HUES64 (cell line): ENCODE data around the gene MFF.

Source experiments
- H3K27ac ChIP-seq: 2 replicates; pipeline ENCODE4 v1.7.0; 2013; ENCODE audit warnings: low read depth, low read length, inconsistent platforms
- H3K27me3 ChIP-seq: 2 replicates; pipeline ENCODE4 v1.6.1; 2013; ENCODE audit warnings: mild to moderate bottlenecking, low read length; ENCODE audit not compliant: insufficient read depth
- H3K36me3 ChIP-seq: 2 replicates; pipeline ENCODE4 v1.6.1; 2013; ENCODE audit warnings: mild to moderate bottlenecking, low read length; ENCODE audit not compliant: insufficient read depth
- H3K4me1 ChIP-seq: 2 replicates; pipeline ENCODE4 v1.6.1; 2013; ENCODE audit warnings: mild to moderate bottlenecking, low read length, moderate library complexity; ENCODE audit not compliant: insufficient read depth
- H3K4me3 ChIP-seq: 2 replicates; pipeline ENCODE4 v1.5.1; 2013; ENCODE audit warnings: mild to moderate bottlenecking, low read length, moderate library complexity
- H3K9ac ChIP-seq: 2 replicates; pipeline ENCODE4 v1.6.1; 2013; ENCODE audit warnings: mild to moderate bottlenecking, low read depth, low read length
- H3K9me3 ChIP-seq: 2 replicates; pipeline ENCODE4 v1.6.1; 2013; ENCODE audit warnings: low read depth, low read length; ENCODE audit not compliant: insufficient read depth
- WGBS: fragments of 150-250, 120-280 bp; methylation state at CpG from one replicate; pipeline ENCODE4 v1.1.7; 2013; ENCODE audit warnings: missing lambda C conversion rate; 5-methylcytosine and 5-hydroxymethylcytosine counted together

The MFF gene

GRCh38 chr2:227337442-227337841 lies 12.4 kb downstream of the MFF start:
- WGBS, result 94% methylated on average over 2 of the region's 2 CpGs
- no peaks in the 10 kb centered on the region for H3K4me1 ChIP-seq
- no peak overlapping the region for H3K4me3 ChIP-seq
- H3K9ac ChIP-seq, result no peak overlapping the region
- H3K27me3 ChIP-seq, result no peaks in the 10 kb centered on the region
- peaks cover 82% of the 10 kb centered on the region for H3K36me3 ChIP-seq
- no peaks in the 10 kb centered on the region for H3K9me3 ChIP-seq
- H3K27ac ChIP-seq, result no peak overlapping the region

DNA sequence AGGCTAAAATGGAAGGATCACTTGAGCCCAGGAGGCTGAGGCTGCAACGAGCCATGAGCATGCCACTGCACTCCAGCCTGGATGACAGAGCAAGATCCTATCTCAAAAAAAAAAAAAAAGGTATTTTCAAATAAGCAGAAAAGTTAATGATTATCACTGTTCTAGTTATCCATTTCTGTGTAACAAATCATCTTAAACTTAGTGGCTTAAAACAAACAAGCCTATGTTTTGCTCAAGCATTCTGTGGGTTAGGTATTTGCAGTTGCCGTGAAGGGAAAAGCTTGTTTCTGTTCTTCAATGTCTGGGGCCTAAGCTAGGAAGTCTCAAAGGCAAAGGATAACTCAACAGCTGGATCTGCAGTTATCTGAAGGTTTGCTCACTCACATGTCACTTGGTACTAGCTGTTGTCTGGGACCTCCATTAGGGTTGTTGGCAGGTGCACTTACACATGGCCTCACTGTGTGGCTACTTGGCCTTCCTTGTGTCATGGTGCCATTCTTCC lies 14.1 kb downstream of the MFF start:
- peaks cover 76% of the 10 kb centered on the region for H3K36me3 ChIP-seq
- no peaks in the 10 kb centered on the region for H3K27me3 ChIP-seq
- no peaks in the 10 kb centered on the region for H3K9me3 ChIP-seq
- H3K4me3 ChIP-seq, result no peak overlapping the region
- no peak overlapping the region for H3K9ac ChIP-seq
- H3K4me1 ChIP-seq, result no peaks in the 10 kb centered on the region
- 96% methylated on average over 2 of the region's 2 CpGs for WGBS
- no peak overlapping the region for H3K27ac ChIP-seq

- Histone ChIP-seq H3K4me1 (no peaks in the 10 kb centered on the region), H3K27ac (no peak overlapping the region), H3K9ac (no peak overlapping the region), H3K9me3 (no peaks in the 10 kb centered on the region), H3K4me3 (no peak overlapping the region), H3K36me3 (peaks cover 69% of the 10 kb centered on the region), H3K27me3 (no peaks in the 10 kb centered on the region)
- 86% methylated on average over 6 of the region's 6 CpGs for WGBS
Measured at GRCh38 chr2:227340106-227340505, 15.1 kb downstream of the MFF start.

DNA sequence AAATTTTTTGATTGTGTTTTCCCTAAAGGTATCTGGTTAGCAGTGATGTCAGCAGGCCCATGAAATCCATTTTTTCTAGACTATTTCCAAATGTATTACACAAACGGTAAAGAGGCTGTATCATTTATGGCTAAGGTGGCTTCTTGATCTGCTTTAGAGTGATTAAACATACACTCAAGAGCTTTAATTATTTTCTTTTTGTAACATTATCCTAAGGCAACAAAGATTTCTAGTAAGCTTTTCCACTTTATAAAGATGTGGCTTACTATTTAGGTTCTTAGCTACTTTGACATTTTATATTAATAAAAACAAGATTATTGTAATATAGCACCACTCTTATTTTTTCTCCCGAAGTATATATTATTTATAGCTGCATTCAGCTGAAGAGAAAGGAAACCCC lies 16.5 kb downstream of the MFF start:
- WGBS, result no CpG with 5 or more reads among the region's 2 CpGs
- no peak overlapping the region for H3K27ac ChIP-seq

GRCh38 chr2:227344231-227344630 lies 19.2 kb downstream of the MFF start:
- no peak overlapping the region for H3K4me3 ChIP-seq
- H3K27me3 ChIP-seq, result no peaks in the 10 kb centered on the region
- no peaks in the 10 kb centered on the region for H3K4me1 ChIP-seq
- WGBS, result 91% methylated on average over 2 of the region's 2 CpGs
- no peak overlapping the region for H3K9ac ChIP-seq
- H3K9me3 ChIP-seq, result no peaks in the 10 kb centered on the region
- H3K27ac ChIP-seq, result no peak overlapping the region
- peaks cover 69% of the 10 kb centered on the region for H3K36me3 ChIP-seq

More for the DNA sequence above, 16.5 kb downstream of the MFF start:
- H3K9ac ChIP-seq, result no peak overlapping the region
- H3K9me3 ChIP-seq, result no peaks in the 10 kb centered on the region
- peaks cover 66% of the 10 kb centered on the region for H3K36me3 ChIP-seq
- H3K27me3 ChIP-seq, result no peaks in the 10 kb centered on the region
- no peaks in the 10 kb centered on the region for H3K4me1 ChIP-seq
- H3K4me3 ChIP-seq, result no peak overlapping the region

GRCh38 chr2:227347117-227347516 lies 22.1 kb downstream of the MFF start:
- H3K9me3 ChIP-seq, result no peaks in the 10 kb centered on the region
- H3K27ac ChIP-seq, result no peak overlapping the region
- WGBS, result 85% methylated on average over 7 of the region's 7 CpGs
- H3K9ac ChIP-seq, result no peak overlapping the region
- no peaks in the 10 kb centered on the region for H3K4me1 ChIP-seq
- peaks cover 57% of the 10 kb centered on the region for H3K36me3 ChIP-seq
- H3K4me3 ChIP-seq, result no peak overlapping the region
- H3K27me3 ChIP-seq, result no peaks in the 10 kb centered on the region

DNA sequence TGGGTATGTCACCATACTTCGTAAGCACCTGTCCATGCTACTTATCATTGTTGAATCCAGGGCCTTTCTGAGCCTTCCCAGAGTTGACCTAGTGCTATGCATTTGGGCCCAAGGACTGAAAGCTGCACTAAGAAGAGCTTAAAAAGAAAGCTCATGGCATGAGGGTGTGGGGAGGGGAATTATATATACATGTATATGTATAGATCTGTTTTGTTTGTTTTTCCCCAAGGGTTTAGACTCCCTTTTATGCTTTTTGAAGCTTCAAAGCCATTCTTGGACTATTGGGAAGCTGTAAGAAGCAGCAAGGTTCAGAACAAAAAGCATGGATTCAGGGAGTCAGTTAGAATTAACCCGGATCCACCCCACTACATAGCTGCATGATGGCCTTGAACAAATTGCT lies 23.3 kb downstream of the MFF start:
- Histone ChIP-seq H3K36me3 (peaks cover 54% of the 10 kb centered on the region), H3K9me3 (no peaks in the 10 kb centered on the region), H3K27me3 (no peaks in the 10 kb centered on the region), H3K4me3 (no peak overlapping the region), H3K9ac (no peak overlapping the region), H3K27ac (no peak overlapping the region), H3K4me1 (no peaks in the 10 kb centered on the region)
- WGBS, result 92% methylated on average over 2 of the region's 2 CpGs

DNA sequence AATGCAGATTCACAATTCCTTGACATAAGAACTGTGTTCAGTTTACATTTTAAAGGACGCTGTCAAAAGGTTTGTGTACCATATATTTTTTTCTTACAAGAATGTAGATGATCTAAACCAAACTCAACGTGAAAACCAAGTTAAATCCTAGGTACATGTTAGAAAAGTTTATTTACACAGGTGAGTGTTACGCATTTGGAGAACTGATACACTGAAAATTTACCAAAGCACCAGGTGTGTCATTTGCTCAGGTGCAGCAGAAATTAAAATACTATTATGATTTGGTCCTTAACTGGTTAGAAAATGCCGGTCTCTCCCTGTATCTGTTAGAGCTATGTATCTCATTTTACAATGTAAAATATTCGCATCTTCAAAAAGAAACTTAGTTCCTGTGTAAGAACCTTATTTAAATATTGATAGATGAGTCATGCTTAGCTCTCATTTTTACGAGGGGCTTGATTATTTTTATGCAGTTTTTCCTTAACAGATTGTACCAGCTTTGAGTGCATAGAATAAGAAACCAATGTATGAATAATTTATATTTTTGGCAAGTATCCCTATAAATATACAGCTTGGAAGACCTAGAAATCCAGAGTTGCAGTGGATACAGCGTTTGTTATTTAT lies 25.1 kb downstream of the MFF start:
- Histone ChIP-seq H3K27ac (no peak overlapping the region), H3K4me1 (no peaks in the 10 kb centered on the region), H3K36me3 (peaks cover 52% of the 10 kb centered on the region), H3K9ac (no peak overlapping the region), H3K4me3 (no peak overlapping the region), H3K9me3 (no peaks in the 10 kb centered on the region), H3K27me3 (no peaks in the 10 kb centered on the region)
- WGBS, result 99% methylated on average over 5 of the region's 7 CpGs

- Histone ChIP-seq H3K9ac (no peak overlapping the region), H3K36me3 (peaks cover 55% of the 10 kb centered on the region), H3K27ac (no peak overlapping the region), H3K4me1 (no peaks in the 10 kb centered on the region), H3K27me3 (no peaks in the 10 kb centered on the region), H3K4me3 (no peak overlapping the region), H3K9me3 (no peaks in the 10 kb centered on the region)
- WGBS, result 86% methylated on average over 4 of the region's 4 CpGs
Measured at GRCh38 chr2:227351639-227352038, 26.6 kb downstream of the MFF start.

- Histone ChIP-seq H3K4me3 (no peak overlapping the region), H3K9me3 (no peaks in the 10 kb centered on the region), H3K4me1 (no peaks in the 10 kb centered on the region), H3K27ac (no peak overlapping the region), H3K36me3 (peaks cover 52% of the 10 kb centered on the region), H3K27me3 (no peaks in the 10 kb centered on the region), H3K9ac (no peak overlapping the region)
- WGBS, result 87% methylated on average over 5 of the region's 5 CpGs
Measured at GRCh38 chr2:227360351-227360750, 35.3 kb downstream of the MFF start.

GRCh38 chr2:227363756-227364155 lies 38.7 kb downstream of the MFF start:
- no peak overlapping the region for H3K27ac ChIP-seq
- no peaks in the 10 kb centered on the region for H3K27me3 ChIP-seq
- peaks cover 19% of the 10 kb centered on the region for H3K36me3 ChIP-seq
- 86% methylated on average over 6 of the region's 6 CpGs for WGBS
- H3K9me3 ChIP-seq, result no peaks in the 10 kb centered on the region
- no peak overlapping the region for H3K4me3 ChIP-seq
- H3K4me1 ChIP-seq, result no peaks in the 10 kb centered on the region
- H3K9ac ChIP-seq, result no peak overlapping the region
